ENCODE measurements around the gene EXTL1. TPM values are rescaled to one million over a fixed set of nuclear protein-coding genes. Genes with fewer than 3 reads are reported as not detected.

The EXTL1 gene
- total and polyA plus RNA-seq, 4 donors = 2.3 to 14.8 (median 7.9) TPM

GRCh38 chr1:26084844-26085243 is 63.3 kb downstream of the EXTL1 start:
- H3K27ac ChIP-seq (ENCODE audit: low read depth, low read length) = no peak overlapping the region
- H3K27me3 ChIP-seq (ENCODE audit: control insufficient read depth, insufficient read depth, low read length) = no peaks in the 10 kb centered on the region
- 100% methylated on average over 2 of the region's 2 CpGs for WGBS (ENCODE audit: insufficient coverage)
- no peaks in the 10 kb centered on the region for H3K36me3 ChIP-seq (ENCODE audit: control insufficient read depth, insufficient read depth, low read length)
- DNase-seq (ENCODE audit: low read depth in 4 of 6, low spot score in 6 of 6) = no peak
- H3K9me3 ChIP-seq (ENCODE audit: control insufficient read depth, insufficient read depth, low read length) = no peaks in the 10 kb centered on the region
- H3K4me1 ChIP-seq (ENCODE audit: control insufficient read depth, insufficient read depth, low read length) = no peaks in the 10 kb centered on the region
- H3K4me3 ChIP-seq (ENCODE audit: low read depth, low read length) = no peak overlapping the region

Small RNAs within 50 kb of the gene (small RNA-seq; reads per million reads assigned to genes)
- gene RF00283 (ENCODE audit: low replicate concordance) (not detected), gene RF00492 (ENCODE audit: low replicate concordance) (not detected)

Other genes starting within 250 kb of the EXTL1 start
- 10 to 100 TPM; 20.5 to 58.0 TPM for gene SELENON, start 221.6 kb upstream of the EXTL1 start, total RNA-seq
- 100 to 1,000 TPM; 141 to 163 TPM for gene SELENON, start 221.6 kb upstream of the EXTL1 start, polyA plus RNA-seq (ENCODE audit: insufficient read length in 2 of 2)
- 10 to 100 TPM; 48.6 to 78.9 TPM for gene MTFR1L, start 201.8 kb upstream of the EXTL1 start, total RNA-seq
- 100 to 1,000 TPM; 120 to 132 TPM for gene MTFR1L, start 201.8 kb upstream of the EXTL1 start, polyA plus RNA-seq (ENCODE audit: insufficient read length in 2 of 2)
- 1 to 10 TPM; 1.8 to 2.3 TPM for gene AUNIP, start 162.3 kb upstream of the EXTL1 start, total RNA-seq
- gene AUNIP, start 162.3 kb upstream of the EXTL1 start, polyA plus RNA-seq (ENCODE audit: insufficient read length in 2 of 2) = 1 to 10 TPM; 2.2 to 3.9 TPM
- 1 to 10 TPM; 7.6 to 10.0 TPM for gene PAQR7, start 146.1 kb upstream of the EXTL1 start, total RNA-seq
- gene PAQR7, start 146.1 kb upstream of the EXTL1 start, polyA plus RNA-seq (ENCODE audit: insufficient read length in 2 of 2) = 10 to 100 TPM; 15.2 to 18.8 TPM
- 100 to 1,000 TPM; 258 to 645 TPM for gene STMN1, start 115.4 kb upstream of the EXTL1 start, total RNA-seq
- 1,000 to 10,000 TPM; 1,353 to 1,551 TPM for gene STMN1, start 115.4 kb upstream of the EXTL1 start, polyA plus RNA-seq (ENCODE audit: insufficient read length in 2 of 2)
- gene PAFAH2, start 23.7 kb upstream of the EXTL1 start, total RNA-seq = 10 to 100 TPM in 1 of 2 donors, 1 to 10 TPM in 1; 6.6 to 11.1 TPM
- 1 to 10 TPM; 6.8 to 9.5 TPM for gene PAFAH2, start 23.7 kb upstream of the EXTL1 start, polyA plus RNA-seq (ENCODE audit: insufficient read length in 2 of 2)
- under 1 TPM in 1 of 2 donors, not detected in 1; 0.11 TPM for gene SLC30A2, start 24.3 kb downstream of the EXTL1 start, total RNA-seq
- under 1 TPM; 0.19 to 0.26 TPM for gene SLC30A2, start 24.3 kb downstream of the EXTL1 start, polyA plus RNA-seq (ENCODE audit: insufficient read length in 2 of 2)
- not detected for gene TRIM63, start 45.9 kb downstream of the EXTL1 start, total RNA-seq
- gene TRIM63, start 45.9 kb downstream of the EXTL1 start, polyA plus RNA-seq (ENCODE audit: insufficient read length in 2 of 2) = not detected
- 10 to 100 TPM; 15.1 to 24.8 TPM for gene PDIK1L, start 90.0 kb downstream of the EXTL1 start, total RNA-seq
- 10 to 100 TPM; 21.6 to 28.8 TPM for gene PDIK1L, start 90.0 kb downstream of the EXTL1 start, polyA plus RNA-seq (ENCODE audit: insufficient read length in 2 of 2)
- gene FAM110D, start 137.3 kb downstream of the EXTL1 start, total RNA-seq = 1 to 10 TPM in 1 of 2 donors, under 1 TPM in 1; 0.10 to 1.7 TPM
- gene FAM110D, start 137.3 kb downstream of the EXTL1 start, polyA plus RNA-seq (ENCODE audit: insufficient read length in 2 of 2) = 1 to 10 TPM; 1.3 to 1.8 TPM
- gene C1orf232, start 147.2 kb downstream of the EXTL1 start, total RNA-seq = under 1 TPM in 1 of 2 donors, not detected in 1; 0.50 TPM
- 1 to 10 TPM; 1.1 to 1.4 TPM for gene C1orf232, start 147.2 kb downstream of the EXTL1 start, polyA plus RNA-seq (ENCODE audit: insufficient read length in 2 of 2)
- 10 to 100 TPM in 1 of 2 donors, 1 to 10 TPM in 1; 9.3 to 17.6 TPM for gene ZNF593, start 148.1 kb downstream of the EXTL1 start, total RNA-seq
- gene ZNF593, start 148.1 kb downstream of the EXTL1 start, polyA plus RNA-seq (ENCODE audit: insufficient read length in 2 of 2) = 10 to 100 TPM; 17.3 to 21.1 TPM
- not detected for gene ZNF593OS, start 150.1 kb downstream of the EXTL1 start, total RNA-seq
- 1 to 10 TPM; 2.3 to 2.7 TPM for gene ZNF593OS, start 150.1 kb downstream of the EXTL1 start, polyA plus RNA-seq (ENCODE audit: insufficient read length in 2 of 2)
- 1 to 10 TPM; 1.8 to 2.0 TPM for gene CNKSR1, start 155.7 kb downstream of the EXTL1 start, total RNA-seq
- 10 to 100 TPM in 1 of 2 donors, 1 to 10 TPM in 1; 6.1 to 11.2 TPM for gene CNKSR1, start 155.7 kb downstream of the EXTL1 start, polyA plus RNA-seq (ENCODE audit: insufficient read length in 2 of 2)
- gene CATSPER4, start 168.8 kb downstream of the EXTL1 start, total RNA-seq = under 1 TPM in 1 of 2 donors, not detected in 1; 0.11 TPM
- gene CATSPER4, start 168.8 kb downstream of the EXTL1 start, polyA plus RNA-seq (ENCODE audit: insufficient read length in 2 of 2) = under 1 TPM in 1 of 2 donors, not detected in 1; 0.14 TPM
- gene CEP85, start 212.4 kb downstream of the EXTL1 start, total RNA-seq = 10 to 100 TPM; 14.7 to 16.1 TPM
- 10 to 100 TPM; 17.3 to 20.3 TPM for gene CEP85, start 212.4 kb downstream of the EXTL1 start, polyA plus RNA-seq (ENCODE audit: insufficient read length in 2 of 2)

Data from spinal cord (tissue), 10 donors.